SJSA1 (cell line): ENCODE results near the gene PID1. TPM values are rescaled to one million over a fixed set of nuclear protein-coding genes. Genes with fewer than 3 reads are reported as not detected.

ENCODE experiments used
- DNase-seq, 2 experiments: peaks; one replicate each; pipeline ENCODE4 v3.0.0-alpha.2; 2015 to 2020; ENCODE audit warnings: low spot score in 2 of 2, low read depth in 1 of 2
- H3K27ac ChIP-seq: fragments of 250-450 bp; sonication (Bioruptor Pico); 2 replicates; pipeline ENCODE4 v1.5.1; 2020; ENCODE audit warnings: mild to moderate bottlenecking, moderate library complexity
- H3K27me3 ChIP-seq: fragments of 250-450 bp; sonication (Bioruptor Pico); replicated peaks from 2 replicates; pipeline ENCODE4 v1.5.1; 2020; ENCODE audit warnings: mild to moderate bottlenecking, moderate library complexity
- H3K36me3 ChIP-seq: fragments of 250-450 bp; sonication (Bioruptor Pico); 2 replicates; pipeline ENCODE4 v1.5.1; 2020; ENCODE audit warnings: mild to moderate bottlenecking
- H3K4me1 ChIP-seq: fragments of 250-450 bp; sonication (Bioruptor Pico); replicated peaks from 2 replicates; pipeline ENCODE4 v1.6.1; 2021; ENCODE audit warnings: mild to moderate bottlenecking
- H3K4me3 ChIP-seq: fragments of 250-450 bp; sonication (Bioruptor Pico); 2 replicates; pipeline ENCODE4 v1.5.1; 2020; ENCODE audit warnings: mild to moderate bottlenecking
- H3K9me3 ChIP-seq: fragments of 250-450 bp; sonication (Bioruptor Pico); replicated peaks from 2 replicates; pipeline ENCODE4 v1.5.1; 2020; ENCODE audit warnings: mild to moderate bottlenecking
- total RNA-seq: library from RNA; depleted of rRNA; stranded (reverse); fragments of >200 nt; shearing (Covaris generic); gene quantifications from 2 replicates; pipeline ENCODE4 v1.2.3, GENCODE V29; 2014

PID1 gene
- total RNA-seq, 1 experiment from 2014 or later, result 0.18 TPM

- DNase-seq, result no peak
- Histone ChIP-seq H3K27me3 (no peaks in the 10 kb centered on the region), H3K4me1 (no peaks in the 10 kb centered on the region), H3K36me3 (no peaks in the 10 kb centered on the region), H3K27ac (no peak overlapping the region), H3K9me3 (peaks cover 3% of the 10 kb centered on the region), H3K4me3 (no peak overlapping the region)
Observed at GRCh38 chr2:229163893-229164292, 107.2 kb downstream of the PID1 start.

GRCh38 chr2:229162015-229162414, 109.1 kb downstream of the PID1 start:
- Histone ChIP-seq H3K4me1 (no peaks in the 10 kb centered on the region), H3K36me3 (no peaks in the 10 kb centered on the region), H3K4me3 (no peak overlapping the region), H3K27me3 (no peaks in the 10 kb centered on the region), H3K9me3 (peaks cover 7% of the 10 kb centered on the region), H3K27ac (no peak overlapping the region)
- DNase-seq, result no peak

DNA sequence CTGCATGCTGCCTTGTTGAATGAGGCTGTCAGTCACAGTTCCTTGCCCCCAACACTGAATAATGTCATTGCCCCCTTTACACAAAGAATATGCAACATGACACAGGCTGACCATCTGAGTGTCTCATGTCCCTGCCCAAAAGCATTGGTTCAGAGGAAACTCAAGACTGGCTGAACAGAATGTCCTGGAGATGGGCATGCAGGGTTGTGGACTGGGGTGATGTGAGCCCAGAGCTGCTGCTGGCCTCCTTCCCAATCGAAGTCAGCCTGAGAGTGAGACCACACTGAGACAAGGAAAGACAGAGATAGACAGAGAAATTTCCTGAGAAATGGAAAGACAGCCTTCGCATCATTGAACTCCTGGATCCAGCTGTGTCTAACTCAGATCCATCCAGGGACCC, 110.1 kb downstream of the PID1 start:
- Histone ChIP-seq H3K9me3 (peaks cover 9% of the 10 kb centered on the region), H3K27ac (no peak overlapping the region)

DNA sequence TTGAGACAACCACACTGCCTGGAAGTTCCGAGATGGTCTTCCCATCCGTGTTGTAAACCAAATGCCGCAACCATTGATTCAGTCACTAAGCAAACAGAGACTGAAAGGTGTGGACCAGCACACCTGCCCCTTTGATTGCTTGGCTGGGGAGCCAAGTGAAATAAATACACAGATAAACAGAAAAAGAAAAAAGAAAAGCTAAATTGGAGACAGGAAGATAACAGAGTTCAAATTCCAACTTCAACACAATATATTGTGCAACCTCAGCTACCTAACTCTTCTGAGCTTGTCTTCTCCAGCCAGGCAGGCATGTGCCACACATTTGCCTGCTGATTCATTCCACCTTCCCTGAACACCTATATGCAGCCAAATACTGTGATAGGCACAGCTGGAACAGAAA, 110.9 kb downstream of the PID1 start:
- Histone ChIP-seq H3K27ac (no peak overlapping the region), H3K4me1 (no peaks in the 10 kb centered on the region), H3K4me3 (no peak overlapping the region), H3K27me3 (no peaks in the 10 kb centered on the region), H3K36me3 (no peaks in the 10 kb centered on the region), H3K9me3 (peaks cover 9% of the 10 kb centered on the region)
- no peak for DNase-seq

More for the DNA sequence above, 110.1 kb downstream of the PID1 start:
- Histone ChIP-seq H3K27me3 (no peaks in the 10 kb centered on the region), H3K36me3 (no peaks in the 10 kb centered on the region), H3K4me1 (no peaks in the 10 kb centered on the region), H3K4me3 (no peak overlapping the region)
- DNase-seq, result no peak

DNA sequence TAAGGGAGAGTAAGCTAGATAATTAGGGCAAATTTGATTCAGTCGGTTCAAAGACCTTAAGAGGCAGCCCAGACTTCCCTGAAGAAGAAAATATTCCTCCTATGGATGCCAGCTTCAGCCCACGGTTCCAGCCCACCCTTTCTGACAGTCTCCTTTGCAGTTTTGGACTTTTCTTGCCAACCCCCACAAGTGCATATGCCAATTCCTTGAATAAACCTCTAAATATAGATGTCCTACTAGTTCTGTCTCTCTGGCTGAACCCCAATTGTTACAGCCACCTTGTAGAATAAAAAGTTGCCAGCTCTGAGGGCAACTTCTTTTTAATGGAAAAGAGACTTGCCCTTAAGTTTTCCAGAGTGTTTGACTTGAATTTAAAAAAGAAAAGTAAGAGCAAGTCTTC, 111.7 kb downstream of the PID1 start:
- Histone ChIP-seq H3K27me3 (no peaks in the 10 kb centered on the region), H3K36me3 (no peaks in the 10 kb centered on the region), H3K9me3 (peaks cover 9% of the 10 kb centered on the region), H3K4me3 (no peak overlapping the region), H3K27ac (no peak overlapping the region), H3K4me1 (no peaks in the 10 kb centered on the region)
- DNase-seq, result no peak

DNA sequence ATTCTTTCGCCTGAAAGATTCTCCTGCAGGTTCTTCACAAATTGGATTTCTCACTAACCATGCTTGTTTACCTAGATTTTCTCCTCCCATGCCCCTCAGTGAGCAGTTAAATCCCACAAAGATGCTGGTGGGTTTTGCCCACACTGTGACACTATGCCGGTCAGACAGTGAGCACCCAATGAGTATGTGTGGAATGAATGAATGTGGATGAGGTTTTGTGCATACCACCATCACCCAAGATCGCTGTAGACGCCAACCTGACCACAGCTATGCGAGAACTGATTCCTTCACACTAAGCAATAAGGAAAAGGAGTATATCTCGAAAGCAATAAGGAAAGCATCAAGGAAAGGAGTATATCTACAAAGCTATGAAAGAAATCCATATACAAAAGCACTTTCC, 116.7 kb downstream of the PID1 start:
- H3K27ac ChIP-seq, result no peak overlapping the region
- no peak for DNase-seq
- H3K4me3 ChIP-seq, result no peak overlapping the region
- H3K9me3 ChIP-seq, result peaks cover 6% of the 10 kb centered on the region; the same call in 1 of the 2 replicates
- H3K36me3 ChIP-seq, result no peaks in the 10 kb centered on the region
- no peaks in the 10 kb centered on the region for H3K4me1 ChIP-seq
- H3K27me3 ChIP-seq, result no peaks in the 10 kb centered on the region

GRCh38 chr2:229153951-229154350, 117.1 kb downstream of the PID1 start:
- peaks cover 6% of the 10 kb centered on the region; the same call in 1 of the 2 replicates for H3K9me3 ChIP-seq
- no peak overlapping the region for H3K27ac ChIP-seq
- DNase-seq, result no peak
- H3K36me3 ChIP-seq, result no peaks in the 10 kb centered on the region
- no peak overlapping the region for H3K4me3 ChIP-seq
- H3K27me3 ChIP-seq, result no peaks in the 10 kb centered on the region
- H3K4me1 ChIP-seq, result no peaks in the 10 kb centered on the region

DNA sequence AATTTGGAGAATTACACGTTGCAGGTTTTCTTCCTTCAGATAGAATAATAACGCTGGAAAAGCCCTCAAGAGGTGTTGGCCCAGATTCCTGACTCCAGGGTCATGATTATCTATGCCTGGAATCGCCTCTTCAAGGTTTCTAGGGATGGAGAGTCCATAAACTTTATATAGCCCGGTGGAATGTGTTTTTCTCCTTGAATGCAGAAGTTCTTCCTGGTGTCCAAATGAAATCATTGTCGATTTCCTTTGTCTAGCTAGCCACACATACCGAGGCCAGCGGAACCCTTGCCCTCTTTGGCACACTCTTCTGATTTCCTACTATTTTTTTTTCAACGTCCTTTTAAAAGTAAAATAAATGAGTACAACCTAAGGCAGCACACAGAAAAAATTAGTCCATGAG, 117.8 kb downstream of the PID1 start:
- H3K4me1 ChIP-seq, result no peaks in the 10 kb centered on the region
- DNase-seq, result no peak

DNA sequence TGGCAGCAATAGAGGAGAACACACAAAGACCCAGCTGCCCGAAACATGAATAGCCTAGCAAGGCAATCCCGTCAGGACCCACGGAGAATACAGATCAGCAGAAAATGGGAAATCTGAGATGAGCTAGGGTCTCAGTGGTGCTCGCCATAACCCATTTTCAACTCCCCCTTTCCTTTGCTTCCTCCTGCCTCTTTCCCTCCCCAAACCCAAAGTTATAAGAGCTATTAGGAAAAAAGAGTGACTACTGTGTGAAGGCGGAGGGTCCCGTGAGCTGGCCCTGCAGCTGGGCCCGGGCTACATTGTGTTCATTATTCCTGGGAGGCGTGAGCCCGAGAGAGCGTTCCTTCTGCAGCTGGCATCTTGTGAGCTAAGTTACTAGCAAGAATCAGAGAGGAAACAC, 118.4 kb downstream of the PID1 start:
- no peak for DNase-seq
- H3K9me3 ChIP-seq, result peaks cover 5% of the 10 kb centered on the region; the same call in 1 of the 2 replicates
- no peaks in the 10 kb centered on the region for H3K4me1 ChIP-seq
- H3K36me3 ChIP-seq, result no peaks in the 10 kb centered on the region
- H3K27me3 ChIP-seq, result no peaks in the 10 kb centered on the region
- no peak overlapping the region for H3K27ac ChIP-seq
- no peak overlapping the region for H3K4me3 ChIP-seq

More for the DNA sequence above, 117.8 kb downstream of the PID1 start:
- Histone ChIP-seq H3K4me3 (no peak overlapping the region), H3K9me3 (peaks cover 6% of the 10 kb centered on the region; the same call in 1 of the 2 replicates), H3K27ac (no peak overlapping the region), H3K27me3 (no peaks in the 10 kb centered on the region), H3K36me3 (no peaks in the 10 kb centered on the region)

GRCh38 chr2:229150317-229150716, 120.8 kb downstream of the PID1 start:
- no peak for DNase-seq
- Histone ChIP-seq H3K27ac (no peak overlapping the region), H3K9me3 (no peaks in the 10 kb centered on the region; the same call in 1 of the 2 replicates), H3K27me3 (no peaks in the 10 kb centered on the region), H3K36me3 (no peaks in the 10 kb centered on the region), H3K4me1 (no peaks in the 10 kb centered on the region), H3K4me3 (no peak overlapping the region)

- no peaks in the 10 kb centered on the region for H3K4me1 ChIP-seq
- DNase-seq, result no peak
- H3K27ac ChIP-seq, result no peak overlapping the region
- no peak overlapping the region for H3K4me3 ChIP-seq
- H3K36me3 ChIP-seq, result no peaks in the 10 kb centered on the region
- H3K27me3 ChIP-seq, result no peaks in the 10 kb centered on the region
- H3K9me3 ChIP-seq, result no peaks in the 10 kb centered on the region; the same call in 1 of the 2 replicates
Observed at GRCh38 chr2:229141424-229142025, 129.6 kb downstream of the PID1 start.

GRCh38 chr2:229137639-229138038, 133.4 kb downstream of the PID1 start:
- Histone ChIP-seq H3K36me3 (no peaks in the 10 kb centered on the region), H3K9me3 (no peaks in the 10 kb centered on the region; the same call in 1 of the 2 replicates), H3K4me1 (no peaks in the 10 kb centered on the region), H3K27me3 (no peaks in the 10 kb centered on the region), H3K27ac (no peak overlapping the region), H3K4me3 (no peak overlapping the region)
- no peak for DNase-seq

DNA sequence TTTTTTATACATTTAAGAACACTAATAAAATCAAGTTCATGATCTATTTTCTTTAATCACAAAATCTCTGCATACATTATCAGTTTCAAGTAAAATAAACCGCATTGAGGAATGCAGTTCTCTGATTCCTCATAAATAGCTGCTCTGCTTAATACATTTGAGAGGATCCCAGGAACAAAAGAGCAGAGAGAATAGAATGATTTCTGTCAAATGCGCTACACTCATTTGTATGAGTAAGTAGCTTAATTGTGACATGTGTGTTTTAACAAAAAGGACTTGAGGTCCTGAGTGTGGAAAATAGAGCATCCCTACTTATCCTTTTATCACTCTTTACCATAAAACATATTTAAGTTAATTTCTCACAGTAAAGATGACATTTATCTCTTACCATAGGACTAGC, 134.0 kb downstream of the PID1 start:
- no peaks in the 10 kb centered on the region for H3K27me3 ChIP-seq
- H3K4me3 ChIP-seq, result no peak overlapping the region
- H3K4me1 ChIP-seq, result no peaks in the 10 kb centered on the region
- no peaks in the 10 kb centered on the region for H3K36me3 ChIP-seq
- no peak for DNase-seq
- no peaks in the 10 kb centered on the region; the same call in 1 of the 2 replicates for H3K9me3 ChIP-seq
- H3K27ac ChIP-seq, result no peak overlapping the region

GRCh38 chr2:229133155-229133772, 137.8 kb downstream of the PID1 start:
- Histone ChIP-seq H3K36me3 (no peaks in the 10 kb centered on the region), H3K27me3 (no peaks in the 10 kb centered on the region), H3K4me3 (no peak overlapping the region), H3K27ac (no peak overlapping the region), H3K4me1 (no peaks in the 10 kb centered on the region), H3K9me3 (no peaks in the 10 kb centered on the region)
- no peak for DNase-seq
